ENCODE results near the gene DOCK1.

The DOCK1 gene

DNA sequence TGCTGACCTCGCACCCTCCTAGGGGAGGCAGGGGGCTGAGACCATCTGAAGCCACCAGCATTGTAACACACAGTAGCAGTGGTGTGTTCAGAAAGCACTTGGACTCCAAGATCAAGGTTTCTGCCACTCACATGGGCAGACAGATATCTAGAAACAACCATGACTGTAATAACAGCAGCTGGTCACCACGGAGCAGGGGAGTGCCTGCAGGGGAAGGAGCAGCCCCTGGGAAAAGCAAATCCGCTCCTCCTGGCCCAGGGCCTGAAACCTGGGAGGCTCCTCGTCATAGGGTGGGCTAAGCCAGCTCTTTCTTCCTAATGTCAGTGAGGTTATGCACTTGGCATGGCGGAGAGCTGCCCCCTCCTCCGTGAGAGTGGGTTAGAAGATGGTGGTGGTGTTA lies 409.6 kb downstream of the DOCK1 start:
- no peak for DNase-seq (ENCODE audit: low spot score)

DNA sequence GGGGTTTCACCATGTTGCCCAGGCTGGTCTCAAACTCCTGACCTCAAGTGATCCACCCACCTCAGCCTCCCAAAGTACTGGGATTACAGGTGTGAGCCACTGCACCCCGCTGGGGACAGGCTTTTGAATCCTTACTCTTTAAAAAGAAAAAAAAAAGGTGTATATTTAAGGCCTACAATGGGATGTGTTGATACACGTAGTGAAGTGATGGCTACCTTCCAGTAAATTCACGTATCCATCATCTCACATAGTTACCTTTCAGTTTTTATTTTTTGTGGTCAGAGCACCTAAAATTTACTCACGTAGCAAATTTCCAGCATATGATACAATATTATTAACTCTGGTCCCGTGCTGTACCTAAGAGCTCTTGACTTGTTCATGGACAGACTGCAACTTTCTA lies 410.7 kb downstream of the DOCK1 start:
- no peak for DNase-seq (ENCODE audit: low spot score)

DNA sequence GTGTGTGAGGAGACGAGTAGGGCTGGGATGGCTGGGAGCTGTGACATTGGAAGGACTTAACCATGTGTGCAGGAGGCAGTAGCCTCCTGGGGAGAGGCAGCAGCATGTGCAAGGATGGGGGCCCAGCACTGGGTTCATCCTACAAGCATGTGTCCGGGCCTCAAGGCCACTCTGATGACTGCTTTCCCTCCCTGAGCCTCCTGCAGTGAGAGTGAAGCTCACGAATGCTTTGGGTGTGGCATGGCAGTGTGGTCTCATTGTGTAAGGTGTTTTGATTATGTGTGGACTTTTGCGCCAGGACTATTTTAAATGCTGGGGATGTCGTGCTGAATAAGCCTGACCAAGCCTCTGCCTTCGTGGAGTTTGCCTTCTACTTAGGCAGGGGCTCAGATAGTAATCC lies 413.2 kb downstream of the DOCK1 start:
- no peak for DNase-seq (ENCODE audit: low spot score)

GRCh38 chr10:127319271-127319670 lies 414.0 kb downstream of the DOCK1 start:
- DNase-seq (ENCODE audit: low spot score) = no peak

GRCh38 chr10:127319691-127320090 lies 414.5 kb downstream of the DOCK1 start:
- DNase-seq (ENCODE audit: low spot score) = no peak

DNA sequence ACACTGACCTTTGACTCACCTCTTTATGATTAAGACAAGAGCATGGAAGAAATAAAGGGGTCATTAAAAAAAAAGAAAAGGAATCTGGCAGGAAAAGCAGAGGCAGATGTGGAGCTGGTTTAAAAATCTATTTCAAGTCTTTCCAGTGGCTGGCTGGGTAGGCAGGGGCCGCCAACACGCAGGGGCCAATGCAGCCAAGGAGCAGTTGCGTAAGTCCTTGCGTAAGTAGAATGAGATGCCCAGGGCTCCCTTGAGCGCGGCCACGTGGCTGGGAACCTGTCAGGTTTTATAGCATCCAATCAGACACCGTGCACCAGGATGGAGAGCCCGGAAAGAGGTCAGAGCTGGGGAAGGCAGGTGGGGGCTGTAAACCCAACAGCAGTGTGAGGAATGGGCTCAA lies 414.9 kb downstream of the DOCK1 start:
- DNase-seq (ENCODE audit: low spot score) = no peak

DNA sequence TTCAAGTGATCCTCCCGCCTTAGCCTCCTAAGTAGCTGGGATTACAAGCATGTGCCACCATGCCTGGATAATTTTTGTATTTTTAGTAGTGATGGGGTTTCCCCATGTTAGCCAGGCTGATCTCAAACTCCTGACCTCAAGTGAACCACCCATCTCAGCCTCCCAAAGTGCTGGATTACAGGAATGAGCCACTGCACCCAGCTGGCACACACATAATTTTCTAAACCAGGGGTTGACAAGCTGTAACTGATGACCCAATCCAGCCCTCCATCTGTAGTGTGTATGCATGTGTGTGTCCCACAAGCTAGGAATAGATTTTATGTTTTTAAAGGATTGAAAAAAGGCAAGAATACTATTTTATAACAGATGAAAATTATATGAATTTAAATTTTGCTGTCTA lies 417.1 kb downstream of the DOCK1 start:
- no peak for DNase-seq (ENCODE audit: low spot score)

- DNase-seq (ENCODE audit: low spot score) = no peak
Observed at GRCh38 chr10:127325506-127325905, 420.3 kb downstream of the DOCK1 start.

DNA sequence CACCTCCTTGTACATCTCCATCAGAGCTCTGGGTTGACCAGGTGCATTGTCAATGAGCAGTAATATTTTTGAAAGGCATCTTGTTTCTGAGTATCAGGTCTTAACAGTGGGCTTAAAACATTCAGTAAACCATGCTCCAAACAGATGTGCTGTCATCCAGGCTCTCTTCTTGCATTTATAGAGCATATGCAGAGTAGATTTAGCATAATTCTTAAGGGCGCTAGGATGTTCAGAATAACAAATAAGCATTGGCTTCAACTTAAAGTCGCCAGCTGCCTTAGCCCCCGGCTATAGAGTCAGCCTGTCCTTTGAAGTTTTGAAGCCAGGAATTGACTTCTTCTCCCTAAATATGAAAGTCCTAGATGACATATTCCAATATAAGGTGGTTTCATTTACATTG lies 421.7 kb downstream of the DOCK1 start:
- no peak for DNase-seq (ENCODE audit: low spot score)

DNA sequence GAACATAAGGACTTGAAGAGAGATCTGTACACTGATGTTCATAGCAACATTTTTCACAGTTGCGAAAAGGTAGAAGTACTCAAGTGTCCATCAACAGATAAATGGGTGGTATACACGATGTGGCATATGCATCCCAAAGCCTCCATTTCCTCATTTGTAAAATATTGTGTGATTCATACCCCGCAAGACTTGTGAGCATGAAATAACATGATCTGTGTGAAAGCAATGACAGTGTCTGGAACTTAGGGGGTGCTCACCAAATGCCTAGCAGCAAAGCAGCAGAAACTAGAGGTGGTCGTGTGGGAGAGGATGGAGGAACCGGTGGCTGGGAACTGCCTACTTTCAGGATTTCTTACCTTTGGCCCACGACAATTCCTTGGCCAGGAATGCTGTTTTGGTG lies 426.5 kb downstream of the DOCK1 start:
- no peak for DNase-seq (ENCODE audit: low spot score)

DNA sequence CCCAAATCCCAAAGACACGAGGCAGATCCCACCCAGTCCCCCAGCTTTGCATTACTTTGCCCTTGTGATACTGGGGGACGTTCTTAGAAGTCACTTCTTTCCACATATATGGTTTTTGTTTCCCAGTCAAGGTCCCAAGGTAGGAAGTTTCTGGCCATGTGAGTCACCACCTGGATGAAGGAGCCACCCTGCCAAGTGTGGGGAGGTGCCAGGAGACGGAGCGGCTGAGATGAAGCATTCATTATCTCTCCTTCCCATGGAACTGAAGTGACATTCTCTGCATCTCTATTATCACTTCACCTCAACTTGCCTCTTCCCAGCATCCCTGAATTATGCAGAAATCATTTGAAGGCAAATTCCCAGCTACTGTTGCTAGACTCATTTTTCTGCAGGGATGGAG lies 427.4 kb downstream of the DOCK1 start:
- DNase-seq (ENCODE audit: low spot score) = no peak

DNA sequence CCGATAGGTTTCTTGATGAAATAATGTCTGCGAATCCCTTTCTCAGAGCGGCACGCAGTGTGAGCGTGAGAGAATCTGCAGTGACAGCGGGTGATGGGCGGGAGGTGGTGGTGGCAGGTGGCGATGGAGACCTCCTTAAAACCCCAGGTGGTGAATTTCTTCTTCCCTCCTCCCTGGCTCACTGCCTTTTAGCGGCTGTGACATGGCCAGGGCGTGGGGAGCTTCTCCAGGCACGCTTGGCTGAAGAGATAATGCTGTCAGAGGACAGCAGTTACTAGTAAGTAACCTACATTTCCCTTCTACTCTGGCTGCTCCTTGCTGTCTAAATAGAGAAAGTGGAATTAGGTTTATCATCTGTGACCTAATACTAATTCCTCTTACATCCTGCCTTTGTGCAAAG lies 432.6 kb downstream of the DOCK1 start:
- no peak for DNase-seq (ENCODE audit: low spot score)

- DNase-seq (ENCODE audit: low spot score) = no peak
Observed at GRCh38 chr10:127338399-127339110, 433.3 kb downstream of the DOCK1 start.

DNA sequence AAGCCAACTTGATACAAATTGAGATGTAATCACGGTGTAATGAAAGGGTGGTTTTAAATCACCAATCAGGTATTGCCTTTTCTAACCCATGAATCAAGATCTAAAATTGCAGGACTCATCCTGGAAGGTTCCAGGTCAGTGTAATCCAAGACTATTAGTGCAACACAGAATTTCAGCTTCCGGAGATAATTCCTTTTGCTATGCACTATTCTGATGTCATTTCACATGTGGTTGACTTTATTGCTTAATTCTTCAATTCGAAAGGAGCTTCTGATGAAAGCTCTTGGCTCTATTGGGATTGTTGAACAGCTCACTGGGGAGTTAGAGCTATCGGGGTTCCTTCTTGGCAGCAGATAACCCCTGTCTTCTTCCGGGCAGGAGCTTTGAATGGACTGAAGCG lies 438.6 kb downstream of the DOCK1 start:
- DNase-seq (ENCODE audit: low spot score) = no peak

GRCh38 chr10:127344346-127344745 lies 439.1 kb downstream of the DOCK1 start:
- no peak for DNase-seq (ENCODE audit: low spot score)

DNA sequence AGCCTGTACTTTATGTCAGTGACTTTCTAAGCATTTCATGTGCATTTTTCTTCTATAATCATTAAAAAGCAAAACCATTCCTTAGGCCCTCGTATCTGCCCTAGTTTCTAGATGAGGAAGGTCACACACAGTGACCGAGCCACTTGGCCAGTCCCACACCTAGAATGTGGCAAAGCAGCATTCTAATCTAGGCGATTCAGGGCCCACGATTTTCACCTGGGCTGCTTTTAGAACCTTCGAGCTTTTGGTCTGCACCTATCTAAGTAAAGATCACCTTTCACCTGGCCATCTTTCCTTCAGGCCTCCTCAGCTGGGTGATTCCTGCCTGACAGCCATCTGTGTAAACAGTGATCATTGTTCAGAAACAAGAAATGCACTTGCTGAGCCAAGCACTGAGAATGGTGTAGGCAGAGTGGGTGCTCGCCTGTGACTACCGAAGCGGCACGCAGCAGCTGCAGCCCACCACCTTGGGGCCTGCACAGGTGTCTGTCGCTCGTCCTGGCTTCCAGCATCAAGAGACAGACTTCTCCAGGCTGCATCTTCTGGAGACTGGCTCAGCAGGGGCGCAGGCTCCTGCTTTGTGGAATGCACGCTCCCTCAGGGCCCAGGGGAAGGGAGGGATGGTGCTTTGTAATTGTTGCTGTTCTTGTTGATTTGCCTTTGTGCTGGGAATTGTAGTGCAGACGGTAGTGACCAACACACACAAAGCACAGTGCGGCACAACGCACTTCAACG lies 440.2 kb downstream of the DOCK1 start:
- no peak for DNase-seq (ENCODE audit: low spot score)

DNA sequence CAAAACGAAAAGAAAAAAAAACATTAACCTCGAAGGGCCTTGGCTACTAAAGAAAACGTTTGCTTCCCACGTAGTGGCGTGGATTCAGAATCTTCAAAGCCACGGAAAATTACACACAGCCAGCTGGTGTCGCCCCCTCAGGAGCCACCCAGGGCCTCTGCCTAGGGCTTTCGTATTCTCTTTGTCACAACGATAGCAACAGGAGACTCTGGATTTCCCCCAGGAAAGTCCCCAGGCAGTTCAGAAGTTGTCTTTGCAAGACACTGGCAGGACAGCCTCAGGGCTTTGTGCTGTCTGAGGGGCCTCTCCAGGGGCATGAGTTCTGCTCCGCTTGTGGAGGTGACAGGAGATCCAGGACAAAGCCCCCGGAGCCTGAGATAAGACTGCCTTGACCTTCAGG lies 441.4 kb downstream of the DOCK1 start:
- no peak for DNase-seq (ENCODE audit: low spot score)

GRCh38 chr10:127347202-127347959 lies 442.2 kb downstream of the DOCK1 start:
- DNase-seq (ENCODE audit: low spot score) = no peak

DNA sequence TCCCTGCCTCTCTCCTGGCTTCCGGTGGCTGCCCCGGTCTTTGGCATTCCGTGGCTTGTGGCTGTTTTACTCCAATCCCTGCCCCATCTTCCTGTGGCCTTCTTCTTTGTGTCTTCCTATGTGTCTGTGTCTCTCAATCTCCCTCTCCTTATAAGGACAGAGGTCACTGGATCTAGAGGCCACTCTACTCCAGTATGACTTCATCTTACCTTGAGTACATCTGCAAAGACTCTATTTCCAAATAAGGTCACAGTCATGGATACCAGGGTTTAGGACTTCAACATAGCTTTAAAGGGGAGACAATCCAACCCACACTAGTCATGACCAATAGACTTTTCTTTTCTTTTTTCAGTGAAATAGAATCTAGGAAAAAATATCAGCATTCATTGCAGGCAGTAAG lies 444.5 kb downstream of the DOCK1 start:
- no peak for DNase-seq (ENCODE audit: low spot score)

- no peak for DNase-seq (ENCODE audit: low spot score)
Observed at GRCh38 chr10:127351542-127351941, 446.3 kb downstream of the DOCK1 start.

GRCh38 chr10:127353544-127353943 lies 448.3 kb downstream of the DOCK1 start:
- DNase-seq (ENCODE audit: low spot score) = no peak

DNA sequence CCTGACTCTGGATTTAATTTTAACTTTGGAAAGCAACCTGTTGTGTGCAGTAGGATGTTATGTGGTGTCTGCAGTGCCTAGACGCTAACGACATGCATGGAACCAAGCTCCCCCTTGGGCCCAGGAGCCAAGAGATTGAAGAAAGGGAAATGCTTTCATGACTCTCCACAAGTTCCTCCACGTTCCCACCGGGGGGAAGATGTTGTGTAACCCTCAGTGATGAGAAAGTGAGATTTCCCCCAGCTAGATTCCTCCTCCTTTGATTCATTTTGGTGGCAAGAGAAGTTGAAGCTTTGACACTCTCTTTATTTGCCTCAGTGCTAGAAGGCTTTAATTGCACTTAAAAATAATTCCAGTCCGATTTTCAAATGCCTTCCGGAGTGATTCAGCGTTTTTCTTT lies 449.0 kb downstream of the DOCK1 start:
- DNase-seq (ENCODE audit: low spot score) = no peak

GRCh38 chr10:127354992-127355391 lies 449.8 kb downstream of the DOCK1 start:
- peak; percentile 21 for DNase-seq (ENCODE audit: low spot score)
